NCI-H2196 treated with DMSO at 0.1 percent for 48 hours (cell line): Measurements from ENCODE around the gene PTX4.

Experiments used
- DNase-seq: peaks from one replicate; lab custom pipeline; 2025; ENCODE audit not compliant: unreplicated experiment; lab: John Stamatoyannopoulos, UW

Gene PTX4

GRCh38 chr16:1501630-1502029 lies 12.9 kb upstream of the PTX4 start:
- no peak for DNase-seq

- DNase-seq, result no peak
Measured at GRCh38 chr16:1500465-1501150, 11.9 kb upstream of the PTX4 start.

GRCh38 chr16:1499756-1500464 lies 11.2 kb upstream of the PTX4 start:
- no peak for DNase-seq

GRCh38 chr16:1498899-1499676 lies 10.3 kb upstream of the PTX4 start:
- DNase-seq, result no peak

GRCh38 chr16:1497014-1497598 lies 8.4 kb upstream of the PTX4 start:
- no peak for DNase-seq

- DNase-seq, result no peak
Measured at GRCh38 chr16:1496464-1496863, 7.7 kb upstream of the PTX4 start.

GRCh38 chr16:1495889-1496262 lies 7.1 kb upstream of the PTX4 start:
- DNase-seq, result no peak

GRCh38 chr16:1495211-1495888 lies 6.6 kb upstream of the PTX4 start:
- DNase-seq, result no peak

- DNase-seq, result no peak
Measured at GRCh38 chr16:1494711-1495110, 6.0 kb upstream of the PTX4 start.

GRCh38 chr16:1494129-1494640 lies 5.4 kb upstream of the PTX4 start:
- no peak for DNase-seq

GRCh38 chr16:1493746-1494094 lies 5.0 kb upstream of the PTX4 start:
- no peak for DNase-seq

GRCh38 chr16:1492923-1493745 lies 4.4 kb upstream of the PTX4 start, which contains the start of gene TELO2:
Gene TELO2, plus strand, starts transcription at chr16:1493360. Its CDS starts 922 bp downstream, at chr16:1494282.
- DNase-seq, result peak; percentile 94

- DNase-seq, result peak; percentile 13
Measured at GRCh38 chr16:1492082-1492922, 3.6 kb upstream of the PTX4 start.

GRCh38 chr16:1491327-1491726 lies 2.6 kb upstream of the PTX4 start:
- DNase-seq, result peak; percentile 24

- DNase-seq, result no peak
Measured at GRCh38 chr16:1489077-1489476, 333 bp upstream of the PTX4 start.

- no peak for DNase-seq
Measured at GRCh38 chr16:1488054-1488601, 616 bp downstream of the PTX4 start.

GRCh38 chr16:1487395-1488053 lies 1.2 kb downstream of the PTX4 start:
- no peak for DNase-seq
